Measurements from ENCODE around the gene DNLZ.

Gene DNLZ

GRCh38 chr9:136313111-136314055, 50.2 kb downstream of the DNLZ start:
- DNase-seq: no peak

GRCh38 chr9:136312436-136312835, 51.1 kb downstream of the DNLZ start:
- peak; percentile 45 for DNase-seq

GRCh38 chr9:136312009-136312375, 51.6 kb downstream of the DNLZ start:
- no peak for DNase-seq

- DNase-seq: no peak
Observed at GRCh38 chr9:136311051-136312008, 52.2 kb downstream of the DNLZ start.

DNA sequence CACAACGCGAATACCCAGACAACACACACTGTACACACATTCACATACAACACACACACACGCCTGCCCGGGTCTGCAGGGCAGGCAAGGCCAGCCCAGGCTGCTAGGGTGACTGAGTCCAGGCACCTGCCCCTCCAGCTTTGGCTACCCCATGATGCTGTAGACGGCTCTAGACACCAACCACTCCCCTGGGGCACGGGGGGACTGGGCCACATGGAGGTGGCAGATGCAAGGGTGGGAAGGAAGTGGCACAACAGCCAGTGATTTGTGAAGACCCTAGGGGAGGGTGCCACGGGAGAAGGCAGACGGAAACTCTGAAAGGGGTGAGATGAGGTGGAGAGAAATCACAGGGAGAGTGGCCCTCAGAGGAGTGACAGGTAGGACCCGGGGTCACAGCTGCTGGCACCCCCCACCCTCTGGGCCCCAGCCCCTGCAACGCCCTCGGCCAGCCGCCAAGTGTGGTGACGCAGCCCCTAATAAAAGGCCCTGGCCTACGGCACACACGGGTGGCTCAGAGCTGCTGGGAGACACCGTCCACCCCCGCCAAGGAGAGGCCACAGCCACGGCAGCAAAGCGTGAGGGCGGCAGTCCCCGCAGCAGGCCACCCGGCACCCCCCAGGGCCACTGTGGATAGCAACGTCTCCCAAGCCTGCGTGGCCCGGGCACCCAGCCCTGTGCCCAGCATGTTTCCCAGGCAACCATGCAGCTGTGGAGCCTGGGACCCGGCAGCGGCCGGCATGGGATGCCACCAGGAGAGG, 53.1 kb downstream of the DNLZ start:
- no peak for DNase-seq

DNA sequence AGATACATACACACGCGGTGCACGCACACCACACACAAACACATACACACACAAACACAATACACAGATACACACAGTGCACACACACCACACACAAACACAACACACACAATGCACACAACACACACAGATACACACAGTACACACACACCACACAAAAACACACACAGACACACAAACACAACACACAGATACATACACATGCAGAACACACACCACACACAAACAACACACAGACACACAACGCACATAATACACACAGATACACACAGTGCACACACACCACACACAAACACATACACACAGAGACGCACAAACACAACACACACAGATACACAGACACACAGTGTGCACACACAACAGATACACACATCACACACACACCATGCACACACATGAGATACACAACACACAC, 53.7 kb downstream of the DNLZ start:
- no peak for DNase-seq
